K562 (cell line): ENCODE measurements around the gene CELA1. TPM values are rescaled to one million over a fixed set of nuclear protein-coding genes. Genes with fewer than 3 reads are reported as not detected.

Source experiments
- DPF2 ChIP-seq: fragments of 450-650 bp; IDR thresholded peaks from 2 replicates; pipeline ENCODE4 v1.6.1; 2016
- EP300 ChIP-seq: IDR thresholded peaks from 2 replicates; pipeline ENCODE4 v1.6.1; 2012; ENCODE audit warnings: low read length, improper control_type of control experiment
- JUND ChIP-seq, 2 experiments: IDR thresholded peaks; 2 replicates in 1 of 2; 3 replicates in 1 of 2; pipeline ENCODE4 v1.6.1; 2011; ENCODE audit warnings: borderline replicate concordance in 2 of 2, low read depth in 2 of 2, low read length in 2 of 2, improper control_type of control experiment in 1 of 2, missing biosample characterization in 1 of 2, missing genetic modification characterization in 1 of 2, missing genetic modification reagents in 1 of 2
- MTA3 ChIP-seq: fragments of 450-650 bp; formaldehyde crosslinking; IDR thresholded peaks from 2 replicates; pipeline ENCODE4 v1.6.1; 2017; ENCODE audit warnings: mild to moderate bottlenecking, borderline replicate concordance
- POU5F1 ChIP-seq: fragments of 150-350 bp; IDR thresholded peaks from 2 replicates; pipeline ENCODE4 v1.6.1; 2014; ENCODE audit warnings: borderline replicate concordance, low read length, low read depth, mild to moderate bottlenecking; ENCODE audit not compliant: partially characterized antibody
- TFAP4 ChIP-seq: sonication (generic); formaldehyde crosslinking; IDR thresholded peaks from 2 replicates; pipeline ENCODE4 v1.8.0; 2022; ENCODE audit warnings: missing genetic modification reagents, mild to moderate bottlenecking, moderate library complexity, borderline replicate concordance
- TRIM25 ChIP-seq: fragments of 450-650 bp; IDR thresholded peaks from 2 replicates; pipeline ENCODE4 v1.7.0; 2016; ENCODE audit warnings: borderline replicate concordance
- polyA plus RNA-seq, 8 experiments: library from polyadenylated mRNA; depleted of rRNA in 4 of 8; stranded (reverse) in 5 of 8; unstranded in 3 of 8; fragments of >200 nt; fragmentation: Nextera tagmentation in 2 of 8; fragmentation: Illumina TruSeq in 1 of 8; extraction: Ambion mirVana in 2 of 8; extraction: Trizol in 1 of 8; gene quantifications; 2 replicates each; pipeline versions ENCODE4 v1.2.1 to v1.2.3, GENCODE V29; 2011 to 2014; ENCODE audit warnings: inconsistent platforms in 1 of 8, missing spikeins in 1 of 8
- total RNA-seq, 7 experiments: library from RNA; depleted of rRNA in 6 of 7; stranded (reverse); fragments of >200 nt in 6 of 7; fragmentation: Illumina TruSeq in 2 of 7; extraction: Trizol in 2 of 7; gene quantifications; 2 replicates each; pipeline versions ENCODE4 v1.2.1 to v1.2.3, GENCODE V29; 2011 to 2021; ENCODE audit warnings: low replicate concordance in 1 of 7
- TF ChIP-seq, protein P1 (sequence below), 2 experiments: fragments of 450-650 bp; IDR thresholded peaks; 2 replicates each; pipeline ENCODE4 v1.6.1; 2016
- TF ChIP-seq, protein P2 (sequence below): sonication (generic); IDR thresholded peaks from 2 replicates; pipeline ENCODE4 v1.6.1; 2016
- TF ChIP-seq, protein P3 (sequence below): fragments of 450-650 bp; formaldehyde crosslinking; conservative IDR thresholded peaks from 2 replicates; pipeline ENCODE4 v1.4.0; 2022; ENCODE audit warnings: mild to moderate bottlenecking, missing genetic modification characterization
- TF ChIP-seq, protein P4 (sequence below): fragments of 250-450 bp; sonication (Bioruptor Pico); IDR thresholded peaks from 2 replicates; pipeline ENCODE4 v1.5.0; 2022; ENCODE audit warnings: mild to moderate bottlenecking
- TF ChIP-seq, protein P5 (sequence below): sonication (generic); formaldehyde crosslinking; IDR thresholded peaks from 2 replicates; pipeline ENCODE4 v1.8.0; 2022; ENCODE audit warnings: mild to moderate bottlenecking, missing genetic modification reagents
- TF ChIP-seq, protein P6 (sequence below): fragments of 450-650 bp; IDR thresholded peaks from 2 replicates; pipeline ENCODE4 v1.6.1; 2018; ENCODE audit warnings: mild to moderate bottlenecking, low read depth; ENCODE audit not compliant: partially characterized antibody

Gene CELA1
- total and polyA plus RNA-seq, 9 of the 15 experiments (the other 6 are each of a cell fraction or from before 2014, with no cell fraction given), result 0.06 to 0.27 (median 0.22) TPM; not detected in 6

DNA sequence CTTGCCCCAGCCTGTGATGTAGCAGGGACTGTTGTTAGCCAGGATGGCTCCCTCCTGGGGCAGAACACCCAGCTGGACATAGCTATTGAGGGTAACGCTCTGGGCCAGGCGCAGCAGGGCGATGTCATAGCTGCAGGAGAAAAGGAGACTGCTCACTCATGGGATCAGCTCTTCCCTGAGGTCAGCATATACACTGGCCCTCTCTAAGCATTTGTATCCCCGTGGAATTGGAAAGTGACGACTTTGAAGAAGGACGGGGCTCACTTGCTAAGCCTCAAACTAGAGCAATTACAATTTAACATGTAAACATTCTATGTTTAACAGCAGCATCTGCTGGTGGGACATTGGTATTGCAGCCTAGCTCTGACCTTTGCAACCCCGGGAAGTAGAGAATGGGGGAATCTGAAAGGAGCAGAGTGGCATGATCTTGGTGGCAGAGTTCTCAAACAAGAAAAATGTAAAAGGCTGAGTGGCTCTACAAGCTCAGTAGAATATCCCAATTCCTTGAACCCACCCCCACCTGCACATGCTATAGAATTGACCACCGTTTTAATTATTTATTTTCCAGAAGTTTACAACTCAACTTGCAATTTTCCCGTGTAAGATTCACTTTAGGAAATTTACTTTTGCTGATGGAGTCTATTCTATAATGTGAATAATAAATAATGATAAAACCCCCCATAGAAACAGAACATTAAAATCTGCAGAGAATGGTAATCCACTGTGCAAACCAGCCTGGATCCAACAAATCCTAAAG is 5.0 kb downstream of the CELA1 start (continued):
- TF ChIP-seq, protein P1, sequence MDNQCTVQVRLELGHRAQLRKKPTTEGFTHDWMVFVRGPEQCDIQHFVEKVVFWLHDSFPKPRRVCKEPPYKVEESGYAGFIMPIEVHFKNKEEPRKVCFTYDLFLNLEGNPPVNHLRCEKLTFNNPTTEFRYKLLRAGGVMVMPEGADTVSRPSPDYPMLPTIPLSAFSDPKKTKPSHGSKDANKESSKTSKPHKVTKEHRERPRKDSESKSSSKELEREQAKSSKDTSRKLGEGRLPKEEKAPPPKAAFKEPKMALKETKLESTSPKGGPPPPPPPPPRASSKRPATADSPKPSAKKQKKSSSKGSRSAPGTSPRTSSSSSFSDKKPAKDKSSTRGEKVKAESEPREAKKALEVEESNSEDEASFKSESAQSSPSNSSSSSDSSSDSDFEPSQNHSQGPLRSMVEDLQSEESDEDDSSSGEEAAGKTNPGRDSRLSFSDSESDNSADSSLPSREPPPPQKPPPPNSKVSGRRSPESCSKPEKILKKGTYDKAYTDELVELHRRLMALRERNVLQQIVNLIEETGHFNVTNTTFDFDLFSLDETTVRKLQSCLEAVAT (IDR thresholded peaks at IDR 0.05), result 0 out of 4 replicates have a peak, but pooled peaks of 1 of the 2 experiments have one; percentile 18
- TF ChIP-seq, protein P2, sequence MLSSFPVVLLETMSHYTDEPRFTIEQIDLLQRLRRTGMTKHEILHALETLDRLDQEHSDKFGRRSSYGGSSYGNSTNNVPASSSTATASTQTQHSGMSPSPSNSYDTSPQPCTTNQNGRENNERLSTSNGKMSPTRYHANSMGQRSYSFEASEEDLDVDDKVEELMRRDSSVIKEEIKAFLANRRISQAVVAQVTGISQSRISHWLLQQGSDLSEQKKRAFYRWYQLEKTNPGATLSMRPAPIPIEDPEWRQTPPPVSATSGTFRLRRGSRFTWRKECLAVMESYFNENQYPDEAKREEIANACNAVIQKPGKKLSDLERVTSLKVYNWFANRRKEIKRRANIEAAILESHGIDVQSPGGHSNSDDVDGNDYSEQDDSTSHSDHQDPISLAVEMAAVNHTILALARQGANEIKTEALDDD, result 0 out of 2 replicates have a peak, but pooled peaks have one; percentile 37
- TF ChIP-seq TRIM25 (no peak), MTA3 (0 out of 2 replicates have a peak, but pooled peaks have one; percentile 39), TFAP4 (CRISPR knock-in tag) (peak; percentile 60; the same call in 1 of the 2 replicates), POU5F1 (peak; percentile 28), DPF2 (0 out of 2 replicates have a peak, but pooled peaks have one; percentile 32), JUND (IDR thresholded peaks at IDR 0.05; ENCODE audit: borderline replicate concordance, low read depth, low read length) (no peak), JUND (tag; IDR thresholded peaks at IDR 0.05; ENCODE audit: borderline replicate concordance, low read depth, low read length) (peak; percentile 77; the same call in 2 of the 3 replicates), EP300 (no peak)
- TF ChIP-seq, protein P3, sequence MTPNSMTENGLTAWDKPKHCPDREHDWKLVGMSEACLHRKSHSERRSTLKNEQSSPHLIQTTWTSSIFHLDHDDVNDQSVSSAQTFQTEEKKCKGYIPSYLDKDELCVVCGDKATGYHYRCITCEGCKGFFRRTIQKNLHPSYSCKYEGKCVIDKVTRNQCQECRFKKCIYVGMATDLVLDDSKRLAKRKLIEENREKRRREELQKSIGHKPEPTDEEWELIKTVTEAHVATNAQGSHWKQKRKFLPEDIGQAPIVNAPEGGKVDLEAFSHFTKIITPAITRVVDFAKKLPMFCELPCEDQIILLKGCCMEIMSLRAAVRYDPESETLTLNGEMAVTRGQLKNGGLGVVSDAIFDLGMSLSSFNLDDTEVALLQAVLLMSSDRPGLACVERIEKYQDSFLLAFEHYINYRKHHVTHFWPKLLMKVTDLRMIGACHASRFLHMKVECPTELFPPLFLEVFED (CRISPR knock-in tag), result 0 out of 2 replicates have a peak, but pooled peaks have one; percentile 18
- TF ChIP-seq, protein P4, sequence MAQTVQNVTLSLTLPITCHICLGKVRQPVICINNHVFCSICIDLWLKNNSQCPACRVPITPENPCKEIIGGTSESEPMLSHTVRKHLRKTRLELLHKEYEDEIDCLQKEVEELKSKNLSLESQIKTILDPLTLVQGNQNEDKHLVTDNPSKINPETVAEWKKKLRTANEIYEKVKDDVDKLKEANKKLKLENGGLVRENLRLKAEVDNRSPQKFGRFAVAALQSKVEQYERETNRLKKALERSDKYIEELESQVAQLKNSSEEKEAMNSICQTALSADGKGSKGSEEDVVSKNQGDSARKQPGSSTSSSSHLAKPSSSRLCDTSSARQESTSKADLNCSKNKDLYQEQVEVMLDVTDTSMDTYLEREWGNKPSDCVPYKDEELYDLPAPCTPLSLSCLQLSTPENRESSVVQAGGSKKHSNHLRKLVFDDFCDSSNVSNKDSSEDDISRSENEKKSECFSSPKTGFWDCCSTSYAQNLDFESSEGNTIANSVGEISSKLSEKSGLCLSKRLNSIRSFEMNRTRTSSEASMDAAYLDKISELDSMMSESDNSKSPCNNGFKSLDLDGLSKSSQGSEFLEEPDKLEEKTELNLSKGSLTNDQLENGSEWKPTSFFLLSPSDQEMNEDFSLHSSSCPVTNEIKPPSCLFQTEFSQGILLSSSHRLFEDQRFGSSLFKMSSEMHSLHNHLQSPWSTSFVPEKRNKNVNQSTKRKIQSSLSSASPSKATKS (CRISPR knock-in tag), result no peak
- TF ChIP-seq, protein P5, sequence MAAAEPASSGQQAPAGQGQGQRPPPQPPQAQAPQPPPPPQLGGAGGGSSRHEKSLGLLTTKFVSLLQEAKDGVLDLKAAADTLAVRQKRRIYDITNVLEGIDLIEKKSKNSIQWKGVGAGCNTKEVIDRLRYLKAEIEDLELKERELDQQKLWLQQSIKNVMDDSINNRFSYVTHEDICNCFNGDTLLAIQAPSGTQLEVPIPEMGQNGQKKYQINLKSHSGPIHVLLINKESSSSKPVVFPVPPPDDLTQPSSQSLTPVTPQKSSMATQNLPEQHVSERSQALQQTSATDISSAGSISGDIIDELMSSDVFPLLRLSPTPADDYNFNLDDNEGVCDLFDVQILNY (CRISPR knock-in tag), result no peak
- TF ChIP-seq, protein P6, sequence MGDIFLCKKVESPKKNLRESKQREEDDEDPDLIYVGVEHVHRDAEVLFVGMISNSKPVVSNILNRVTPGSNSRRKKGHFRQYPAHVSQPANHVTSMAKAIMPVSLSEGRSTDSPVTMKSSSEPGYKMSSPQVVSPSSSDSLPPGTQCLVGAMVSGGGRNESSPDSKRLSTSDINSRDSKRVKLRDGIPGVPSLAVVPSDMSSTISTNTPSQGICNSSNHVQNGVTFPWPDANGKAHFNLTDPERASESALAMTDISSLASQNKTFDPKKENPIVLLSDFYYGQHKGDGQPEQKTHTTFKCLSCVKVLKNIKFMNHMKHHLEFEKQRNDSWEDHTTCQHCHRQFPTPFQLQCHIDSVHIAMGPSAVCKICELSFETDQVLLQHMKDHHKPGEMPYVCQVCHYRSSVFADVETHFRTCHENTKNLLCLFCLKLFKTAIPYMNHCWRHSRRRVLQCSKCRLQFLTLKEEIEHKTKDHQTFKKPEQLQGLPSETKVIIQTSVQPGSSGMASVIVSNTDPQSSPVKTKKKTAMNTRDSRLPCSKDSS, result no peak
